ENCODE data around the gene PCDH9.
"Not testable (repeated sequence)": the region's sequence is repeated elsewhere in the genome, so short reads cannot be mapped to it uniquely, and the experiment has no call there.

PCDH9 gene

DNA sequence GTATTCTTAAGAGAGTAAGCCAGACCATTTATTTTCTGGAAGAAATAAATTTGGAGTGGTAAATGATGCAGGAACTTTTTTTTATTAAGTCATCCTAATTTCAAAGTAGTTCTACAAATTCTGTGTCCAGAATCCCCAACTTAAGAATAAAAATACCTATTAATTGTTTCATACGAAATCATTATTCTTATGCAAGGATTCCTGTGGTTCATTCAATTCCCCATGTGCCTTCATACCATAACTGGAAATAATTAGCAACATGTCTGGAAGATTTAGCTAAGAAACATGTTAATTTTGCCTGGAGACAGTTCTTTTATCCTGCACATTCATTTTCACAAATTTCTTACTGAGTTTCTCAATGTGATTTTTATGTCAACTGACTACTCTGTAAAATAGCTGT is 408.6 kb downstream of the PCDH9 start:
- no peak for DNase-seq

DNA sequence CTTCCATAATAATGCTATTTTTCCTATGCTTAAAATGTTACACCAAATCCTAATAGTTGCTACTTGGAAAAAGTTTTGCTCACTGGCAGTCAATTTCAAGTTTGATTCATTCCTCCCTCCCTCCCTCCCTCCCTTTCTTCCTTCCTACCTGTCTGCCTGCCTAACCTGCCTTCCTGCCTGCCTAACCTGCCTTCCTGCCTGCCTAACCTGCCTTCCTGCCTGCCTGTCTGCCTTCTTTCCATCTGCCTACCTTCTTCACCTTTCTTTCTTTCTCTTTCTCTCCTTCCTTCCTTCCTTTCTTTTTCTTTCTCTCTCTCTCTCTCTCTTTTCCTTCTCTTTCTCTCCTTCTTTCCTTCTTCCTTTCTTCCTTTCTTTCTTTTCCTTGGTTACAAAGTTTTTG is 418.7 kb downstream of the PCDH9 start:
- DNase-seq: no peak

DNA sequence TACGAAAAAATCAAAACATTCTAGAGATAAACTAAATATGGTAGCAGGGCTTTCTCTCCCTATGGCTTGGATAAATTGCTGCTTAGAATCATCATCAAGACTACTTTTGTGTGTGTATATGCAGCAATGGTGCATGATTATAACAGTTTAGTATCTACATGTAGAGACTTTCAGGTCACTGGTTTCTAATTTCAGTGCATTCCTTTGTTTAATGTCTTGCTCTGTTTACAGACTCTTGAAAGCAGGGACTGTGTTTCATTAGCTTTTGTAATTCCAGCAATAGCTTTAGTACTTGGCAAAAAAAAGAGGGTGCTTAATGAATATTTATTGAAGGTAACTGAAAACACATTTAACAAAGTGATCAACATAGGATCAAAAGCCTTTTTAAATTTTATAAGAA is 420.7 kb downstream of the PCDH9 start:
- no peak for DNase-seq

DNA sequence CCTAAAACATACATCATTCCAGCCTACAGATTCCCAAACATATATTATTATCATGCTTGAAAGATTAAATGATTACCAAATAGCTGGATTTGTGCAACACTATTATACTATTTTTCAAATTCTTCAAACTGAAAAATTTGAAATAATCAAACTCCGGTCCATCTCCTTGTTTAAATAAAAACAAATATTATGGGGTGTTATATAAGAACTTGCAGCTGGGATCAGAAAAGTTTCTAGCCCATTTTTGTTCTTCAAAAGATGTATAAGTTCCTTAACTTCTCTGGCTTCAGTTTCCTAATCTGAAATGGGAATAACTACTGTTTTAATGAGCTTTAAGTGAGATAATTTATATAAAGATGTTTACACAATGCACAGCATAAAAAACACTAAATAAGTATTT is 422.9 kb downstream of the PCDH9 start:
- DNase-seq: no peak

DNA sequence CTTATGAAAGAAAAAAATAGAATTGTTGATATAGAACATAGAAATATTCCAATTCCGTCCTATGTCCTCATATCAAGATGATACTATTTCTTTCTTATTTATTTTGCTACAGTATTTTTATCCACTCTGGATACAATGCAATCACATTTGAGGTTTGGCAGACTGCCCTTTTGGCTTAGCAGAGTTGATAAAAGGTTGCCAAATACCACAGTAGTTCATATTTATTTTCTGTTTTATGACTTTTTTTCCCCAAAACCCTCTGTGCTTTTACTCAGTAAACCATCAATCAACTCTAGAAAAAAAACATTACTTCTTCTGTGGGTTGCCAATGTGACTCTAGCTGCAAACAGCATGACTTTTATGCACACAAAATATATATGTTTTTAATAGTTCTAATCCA is 424.5 kb downstream of the PCDH9 start:
- DNase-seq: no peak

DNA sequence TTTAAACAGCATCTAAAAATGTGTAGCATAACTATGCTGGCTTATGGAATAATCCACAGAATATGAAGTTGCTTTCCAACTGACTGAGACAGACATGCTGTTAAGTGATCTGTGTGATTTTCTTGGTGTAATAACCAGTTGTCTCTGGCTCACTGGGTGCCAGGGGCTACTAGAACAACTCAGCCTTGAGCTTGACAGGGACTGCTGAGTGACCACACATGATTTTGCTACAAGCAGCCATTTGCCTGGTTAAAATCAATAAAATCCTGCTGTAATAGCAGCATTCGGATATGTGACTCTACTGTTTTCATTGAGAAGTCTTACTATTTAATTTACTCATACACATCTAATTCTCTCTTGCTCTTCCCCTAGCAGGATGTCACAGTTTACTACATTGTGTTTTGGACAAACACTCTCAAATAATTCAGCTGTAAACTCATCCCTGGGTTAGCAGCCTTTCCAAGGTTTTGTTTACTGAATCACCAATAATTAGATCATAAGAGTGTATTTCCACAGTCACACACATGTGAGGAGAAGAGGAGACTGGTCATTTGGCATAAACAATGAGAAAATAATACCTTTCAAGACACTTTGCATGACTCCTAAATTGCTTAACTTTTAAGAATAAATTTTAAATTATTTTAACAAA is 426.2 kb downstream of the PCDH9 start:
- DNase-seq: no peak

DNA sequence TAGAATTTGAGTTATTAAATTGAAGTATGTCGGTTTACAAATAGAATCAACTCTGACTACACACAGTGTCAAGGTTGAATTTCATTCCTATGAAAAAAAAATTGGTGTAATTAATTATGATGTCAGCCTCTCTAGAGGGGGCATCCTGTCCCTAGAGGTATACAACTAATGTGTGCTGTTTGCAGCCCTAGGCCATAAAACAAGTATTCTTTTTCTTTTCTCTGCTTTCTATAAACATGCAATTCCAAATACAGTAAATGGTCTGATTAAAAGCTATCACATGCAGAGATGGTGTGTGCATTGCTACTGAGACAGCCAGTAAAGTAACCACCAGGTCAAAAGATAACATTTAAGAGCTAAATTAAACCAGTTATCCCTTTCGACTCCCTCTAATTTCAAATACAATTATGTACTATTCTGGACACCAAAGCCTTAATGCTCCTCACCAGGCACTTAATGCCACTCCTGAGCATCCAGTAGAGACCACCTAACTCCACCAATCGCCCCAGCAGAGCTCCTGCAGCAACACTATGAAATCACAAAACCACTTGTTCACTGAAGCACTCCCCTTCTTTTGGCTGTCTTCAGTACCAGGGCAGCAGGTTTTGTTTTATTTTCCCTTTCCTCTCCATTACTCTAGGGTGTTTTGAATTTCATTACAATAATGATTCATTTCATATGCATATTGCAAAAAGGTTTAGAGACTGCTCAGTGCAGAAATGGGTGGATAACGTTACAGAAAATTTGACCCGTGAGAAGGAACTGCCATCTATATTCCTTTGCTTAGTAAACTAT is 426.9 kb downstream of the PCDH9 start:
- DNase-seq: no peak

DNA sequence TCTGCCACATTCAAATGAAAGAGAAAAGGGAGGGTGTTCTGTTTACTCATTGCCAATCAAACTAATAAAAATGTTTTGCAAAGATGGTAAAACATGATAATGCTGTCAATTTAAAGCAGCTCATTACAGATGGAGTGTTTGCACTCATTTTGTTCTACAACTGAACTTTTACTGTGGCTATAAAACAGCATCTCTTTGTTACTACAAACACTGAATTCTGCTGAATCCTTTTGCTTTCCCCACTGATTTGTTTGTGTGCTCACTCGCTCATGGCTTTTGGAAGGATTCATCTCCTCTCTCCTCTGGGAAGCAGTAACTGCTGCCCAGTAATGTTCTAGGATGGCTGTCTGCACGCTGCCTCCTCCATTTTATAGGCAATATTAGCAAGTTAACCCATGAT is 434.5 kb downstream of the PCDH9 start:
- DNase-seq: no peak

DNA sequence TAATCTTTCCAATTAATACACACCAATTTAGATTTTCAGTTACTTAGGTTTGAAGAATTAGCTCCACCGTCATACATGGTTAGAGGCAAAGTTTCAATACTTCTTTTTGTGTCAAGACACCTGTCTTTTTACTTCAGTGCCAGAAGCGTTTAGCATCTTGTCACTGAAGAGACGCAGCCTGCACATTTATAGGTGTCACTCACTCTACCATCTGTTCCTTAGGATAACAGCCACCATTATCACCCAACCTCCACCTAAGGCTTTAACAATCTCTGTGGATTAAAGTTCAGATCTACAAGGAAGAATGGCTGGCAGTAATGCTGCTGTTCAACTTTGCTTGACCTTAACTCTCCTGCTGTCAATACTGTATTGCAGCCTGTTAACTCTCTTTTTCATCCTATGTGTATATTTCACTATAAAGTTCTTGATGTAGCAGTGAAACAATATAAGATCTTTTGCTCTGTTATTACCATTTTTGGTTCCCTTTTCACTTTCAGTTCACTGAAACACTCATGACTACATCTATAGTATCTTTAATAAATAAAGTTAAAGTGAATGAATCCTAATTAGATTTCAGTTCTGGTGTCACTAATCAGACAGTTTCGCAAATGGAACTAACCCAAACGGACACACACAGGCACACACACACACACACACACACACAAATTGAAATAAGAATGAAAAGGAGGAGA is 435.6 kb downstream of the PCDH9 start:
- DNase-seq: no peak

DNA sequence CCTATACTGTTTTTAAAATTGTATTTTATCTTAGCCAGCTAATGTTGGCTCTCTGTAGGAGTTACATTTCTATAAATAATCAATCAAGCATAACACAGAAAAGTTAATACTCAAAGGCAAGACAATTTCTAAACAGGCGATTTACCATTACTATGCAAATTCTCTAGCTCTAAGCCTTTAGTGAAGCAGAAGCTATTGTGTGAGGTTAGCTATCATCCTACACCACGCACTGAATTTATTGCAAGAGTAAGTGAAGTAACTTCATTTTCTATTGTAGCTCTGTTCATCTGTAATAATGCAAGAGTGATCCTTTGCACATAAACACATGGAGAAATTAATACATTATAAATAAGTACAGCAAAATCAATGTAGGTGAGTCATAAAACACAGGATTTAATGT is 439.3 kb downstream of the PCDH9 start:
- DNase-seq: no peak

DNA sequence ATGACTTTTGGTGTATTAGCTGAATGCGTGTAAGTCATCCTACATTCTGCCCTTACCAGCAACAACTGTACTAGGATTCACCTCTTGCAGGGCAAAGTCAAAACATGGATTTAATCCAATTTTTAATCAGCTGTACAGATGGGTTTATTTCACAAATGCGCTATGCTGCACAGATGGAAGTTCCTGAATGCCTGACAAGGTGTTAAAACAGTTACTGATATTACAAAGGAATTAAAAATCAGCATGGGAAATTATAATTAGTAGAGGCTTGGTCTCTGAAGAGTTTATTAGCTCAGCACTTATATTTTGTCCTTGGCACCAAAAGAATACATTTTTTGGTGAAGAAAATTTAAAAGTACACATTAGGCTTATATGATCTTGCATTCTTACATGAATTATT is 448.9 kb downstream of the PCDH9 start:
- no peak for DNase-seq

DNA sequence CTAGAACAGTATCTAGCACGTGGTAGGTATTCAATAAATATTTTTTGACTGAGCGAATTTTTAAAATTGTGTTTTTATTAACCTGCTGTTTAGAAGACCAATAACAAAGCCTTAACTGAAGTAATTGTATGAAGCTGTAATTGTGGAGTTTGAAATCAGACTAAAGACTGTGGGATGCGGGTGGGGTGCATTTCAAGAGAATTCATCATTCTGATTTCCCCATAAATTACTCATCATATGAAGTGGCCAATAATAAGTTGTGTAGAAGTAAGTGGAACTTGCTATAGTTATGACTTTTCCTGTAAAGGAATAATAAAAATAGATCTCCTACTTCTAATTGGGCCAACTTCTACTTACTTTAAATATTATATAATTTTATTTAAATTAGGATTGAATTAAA is 449.3 kb downstream of the PCDH9 start:
- no peak for DNase-seq

DNA sequence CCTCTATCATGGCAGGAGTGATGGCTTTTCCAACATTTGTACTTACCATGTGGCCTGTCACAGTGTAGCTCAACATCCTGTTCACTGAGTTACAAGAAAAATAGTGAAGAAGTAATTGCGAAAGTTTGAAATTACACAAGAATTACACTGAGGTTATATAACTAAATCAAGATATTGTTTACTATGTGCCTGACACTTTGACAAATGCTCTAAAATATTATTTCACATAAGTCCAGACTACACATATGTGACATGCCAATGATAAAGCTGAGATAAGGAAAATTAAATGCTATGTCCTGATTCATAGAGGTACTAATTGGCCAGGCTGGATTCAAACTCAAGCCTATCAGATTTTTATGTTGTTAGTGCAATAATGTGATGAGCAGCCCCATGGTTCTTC is 451.7 kb downstream of the PCDH9 start:
- no peak for DNase-seq

DNA sequence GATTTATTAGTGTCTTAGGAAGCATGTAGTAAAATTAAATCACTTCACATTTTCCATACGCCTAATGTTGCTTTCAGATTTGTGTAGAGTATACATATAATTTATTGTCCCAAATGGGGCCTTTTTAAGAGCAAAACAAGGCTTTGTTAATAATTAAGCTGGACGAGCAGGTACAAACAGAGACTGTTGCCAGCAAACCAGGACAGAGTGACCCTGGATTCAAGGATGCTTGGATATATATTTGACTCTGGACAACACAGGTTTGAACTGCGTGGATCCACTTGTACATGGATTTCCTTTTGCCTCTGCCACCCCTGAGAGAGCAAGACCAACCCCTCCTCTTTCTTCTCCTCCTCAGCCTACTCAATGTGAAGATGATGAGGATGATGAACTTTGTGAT is 454.9 kb downstream of the PCDH9 start:
- DNase-seq: no peak

DNA sequence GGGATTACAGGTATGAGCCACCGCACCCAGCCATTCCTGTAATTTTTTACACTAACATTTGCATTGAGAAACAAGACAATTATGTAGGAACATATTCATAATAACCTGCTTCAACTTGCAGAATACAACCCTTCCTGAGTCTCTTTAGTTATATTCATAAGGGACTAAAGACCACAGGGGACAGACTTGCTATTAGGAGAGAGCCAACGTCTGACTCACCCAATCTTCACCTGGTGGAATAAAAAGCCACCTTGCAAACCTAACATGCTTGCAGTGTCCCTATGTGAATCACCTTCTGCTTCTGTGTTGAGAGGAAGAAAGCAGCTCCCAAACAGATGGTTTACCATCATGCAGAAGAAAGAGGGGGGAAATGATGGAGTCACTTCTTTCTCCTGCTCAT is 456.1 kb downstream of the PCDH9 start:
- no peak for DNase-seq

DNA sequence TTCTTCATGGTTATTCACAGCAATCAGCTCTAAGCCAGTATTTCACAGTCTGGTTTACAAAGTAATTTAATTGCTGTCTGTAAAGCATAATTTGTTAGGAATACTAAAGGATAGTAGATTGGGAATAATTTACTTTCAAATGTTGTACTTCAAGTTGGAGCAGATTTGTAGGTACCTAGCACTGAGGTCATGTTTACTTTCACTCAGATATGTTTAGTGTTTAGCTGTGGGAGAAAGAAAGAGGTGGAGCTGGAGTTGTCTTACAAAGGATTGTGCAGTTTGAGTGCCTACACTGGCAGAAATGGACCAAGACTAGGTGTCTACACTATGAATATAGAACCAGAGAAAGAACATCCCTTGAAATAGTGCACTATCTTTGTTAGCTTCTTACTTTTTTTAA is 464.6 kb downstream of the PCDH9 start:
- no peak for DNase-seq

DNA sequence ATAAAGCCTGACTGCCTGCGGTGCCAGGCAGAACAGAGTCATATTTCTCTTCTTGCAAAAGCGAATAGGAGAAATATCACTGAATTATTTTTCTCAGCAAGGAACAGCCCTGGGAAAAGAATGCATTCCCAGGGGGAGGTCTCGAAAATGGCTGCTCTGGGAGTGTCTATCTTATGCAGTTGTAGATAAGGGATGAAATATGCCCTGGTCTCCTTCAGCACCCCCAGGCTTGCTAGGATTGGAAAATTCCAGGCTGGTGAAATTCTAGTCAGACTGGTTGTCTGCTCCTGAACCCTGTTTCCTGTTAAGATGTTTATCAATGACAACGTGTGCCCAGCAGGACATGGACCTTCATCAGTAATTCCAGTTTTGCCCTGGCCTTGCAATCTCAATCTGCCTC is 469.5 kb downstream of the PCDH9 start:
- DNase-seq: not testable (repeated sequence)

DNA sequence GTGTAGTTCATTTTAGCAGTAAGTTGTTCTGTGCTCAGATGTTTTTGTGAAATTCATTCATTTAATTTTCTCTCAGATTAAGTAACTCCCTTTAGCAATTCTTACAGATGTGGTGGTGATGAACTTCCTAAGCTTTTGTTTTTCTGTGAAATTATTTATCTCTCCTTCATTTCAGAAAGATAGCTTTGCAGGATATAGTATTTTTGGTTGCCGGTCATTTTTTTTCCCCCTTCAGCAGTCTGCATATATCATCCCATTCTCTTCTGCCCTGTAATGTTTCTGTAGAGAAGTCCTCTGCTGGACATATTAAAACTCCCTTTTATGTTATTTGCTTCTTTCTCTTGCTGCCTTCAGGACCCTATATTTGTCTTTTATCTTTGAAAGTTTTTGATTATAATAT is 470.2 kb downstream of the PCDH9 start:
- DNase-seq: no peak

DNA sequence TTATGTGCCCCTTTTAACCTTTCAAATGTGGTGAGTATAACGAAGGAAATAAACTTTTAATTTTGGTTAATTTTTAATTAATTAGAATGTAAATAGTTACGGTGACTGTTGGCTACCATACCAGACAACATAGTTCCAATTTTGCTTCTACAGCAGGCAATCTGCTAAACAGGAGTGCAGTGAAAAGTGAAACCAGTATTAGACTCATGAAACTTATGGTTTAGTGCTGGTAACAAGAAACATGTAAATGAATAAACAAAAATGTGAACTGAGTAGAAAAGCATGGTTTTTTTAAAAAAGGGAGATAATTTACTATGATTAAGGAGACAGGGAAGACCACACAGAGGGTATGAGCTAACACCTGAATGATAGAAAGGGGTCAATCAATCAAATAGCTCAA is 478.4 kb downstream of the PCDH9 start:
- no peak for DNase-seq

DNA sequence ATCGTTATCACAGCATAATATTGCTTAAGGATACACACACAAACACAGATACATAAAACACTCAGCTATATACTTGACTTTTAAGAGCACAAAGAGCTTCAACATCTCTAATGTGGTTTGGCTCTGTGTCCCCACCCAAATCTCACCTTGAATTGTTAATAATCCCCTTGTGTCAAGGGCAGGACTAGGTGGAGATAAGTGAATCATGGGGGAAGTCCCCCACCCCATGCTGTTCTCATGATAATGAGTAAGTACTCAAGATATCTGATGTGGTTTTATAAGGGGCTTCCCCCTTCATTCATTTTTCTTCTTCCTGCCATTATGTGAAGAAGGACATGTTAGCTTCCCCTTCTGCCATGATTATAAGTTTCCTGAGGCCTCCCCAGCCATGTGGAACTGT is 481.4 kb downstream of the PCDH9 start:
- DNase-seq: peak; percentile 1

DNA sequence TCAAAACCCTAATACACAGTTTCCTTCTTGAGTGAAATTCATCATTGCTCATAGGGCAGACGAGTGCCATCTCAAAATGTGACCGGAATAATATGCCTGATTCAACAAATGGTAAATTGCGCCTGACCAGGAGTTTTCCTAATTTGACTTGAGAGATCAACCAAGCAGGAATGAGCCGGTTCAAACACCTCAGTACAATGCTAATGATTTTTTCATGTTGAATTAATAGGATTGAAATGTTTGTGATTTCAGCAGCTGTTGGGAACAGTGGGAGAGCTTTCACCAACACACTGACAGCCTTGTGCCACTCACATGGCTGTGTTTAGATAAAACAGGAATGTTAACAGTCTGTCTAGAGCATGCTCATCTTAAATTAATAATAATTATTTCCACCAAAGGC is 484.8 kb downstream of the PCDH9 start:
- DNase-seq: no peak

DNA sequence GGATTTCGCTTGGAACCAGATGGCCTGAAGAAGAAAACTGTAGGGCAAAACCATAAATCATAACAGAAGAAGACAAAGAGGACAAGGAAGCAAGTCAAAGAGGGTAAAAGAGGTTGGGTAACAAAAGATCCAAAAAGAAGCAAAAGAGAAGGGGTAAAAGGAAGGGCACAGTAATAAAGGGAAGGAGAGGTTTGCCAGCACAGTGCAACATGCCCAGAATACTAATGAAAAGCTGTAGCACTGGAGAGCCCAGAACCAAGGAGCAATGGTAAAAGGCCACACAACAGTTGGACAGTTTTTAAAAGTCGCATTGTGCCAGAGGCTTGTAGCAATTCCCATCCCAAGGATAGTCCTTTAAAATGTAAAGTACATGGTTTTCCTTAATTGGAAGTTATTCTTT is 506.6 kb downstream of the PCDH9 start:
- no peak for DNase-seq

DNA sequence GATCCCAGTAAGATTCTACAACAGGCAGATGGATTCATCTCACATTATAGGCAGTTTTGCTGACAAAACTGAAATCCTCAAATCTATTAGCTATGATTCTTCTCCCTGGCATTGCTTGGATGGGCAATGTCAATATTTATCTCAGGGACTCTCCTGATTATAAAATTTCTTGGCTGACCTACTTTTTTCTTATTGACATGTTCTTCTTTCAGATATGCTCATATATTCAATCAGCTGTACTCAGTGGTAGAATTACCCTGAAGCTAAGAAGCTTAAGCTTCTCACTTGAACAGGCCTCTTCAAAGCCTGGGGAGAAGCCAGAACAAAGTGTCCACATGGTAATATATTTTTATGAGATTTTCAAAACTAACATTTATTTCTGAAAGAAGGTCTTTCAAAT is 513.6 kb downstream of the PCDH9 start:
- DNase-seq: no peak

DNA sequence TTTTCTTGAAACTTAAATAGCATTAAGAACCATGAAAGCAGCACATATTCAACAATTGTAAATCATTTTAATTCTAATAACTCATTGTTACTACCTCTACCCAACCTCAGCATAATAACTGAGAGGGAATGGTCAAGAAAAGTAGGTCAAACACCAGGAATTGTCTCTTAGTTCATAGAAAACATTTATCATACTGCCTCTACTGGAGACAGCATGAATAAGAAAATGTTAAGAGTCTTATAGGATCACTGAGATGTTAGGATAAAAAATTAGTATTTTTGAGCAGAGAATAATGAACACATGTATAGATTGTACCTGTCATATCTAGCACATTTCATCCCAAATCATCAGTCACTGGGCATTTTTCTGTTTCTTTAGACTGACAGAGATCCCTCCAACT is 515.3 kb downstream of the PCDH9 start:
- no peak for DNase-seq

Data from stimulated activated CD4-positive, alpha-beta T cell treated with anti-CD3 and anti-CD28 coated beads, Interleukin-1b, Interleukin-23, amount 100 ng/mL, for 48 hours (primary cell).